Adrenal gland (tissue), 5 donors: ENCODE data around the gene SCG5.

Experiments used
- POLR2A ChIP-seq, 2 donors: fragments of 450-650 bp; IDR thresholded peaks; one replicate each; pipeline ENCODE4 v1.6.1; 2017; ENCODE audit warnings: antibody characterized with exemption in 2 of 2, mild to moderate bottlenecking in 2 of 2, moderate library complexity in 1 of 2
- TF ChIP-seq, protein P1 (sequence below), 6 experiments: fragments of 450-650 bp in 4 of 6; fragments of 200-600 bp in 2 of 6; sonication (generic) in 1 of 6; IDR thresholded peaks; 1 replicate in 5 of 6; 2 replicates in 1 of 6; pipeline versions ENCODE4 v1.5.1 to v1.8.0; 2016 to 2021; ENCODE audit warnings: antibody characterized with exemption in 6 of 6, mild to moderate bottlenecking in 2 of 6, moderate library complexity in 1 of 6
- donor health status: DM: no; HTN: no; CAD: no.

DNA sequence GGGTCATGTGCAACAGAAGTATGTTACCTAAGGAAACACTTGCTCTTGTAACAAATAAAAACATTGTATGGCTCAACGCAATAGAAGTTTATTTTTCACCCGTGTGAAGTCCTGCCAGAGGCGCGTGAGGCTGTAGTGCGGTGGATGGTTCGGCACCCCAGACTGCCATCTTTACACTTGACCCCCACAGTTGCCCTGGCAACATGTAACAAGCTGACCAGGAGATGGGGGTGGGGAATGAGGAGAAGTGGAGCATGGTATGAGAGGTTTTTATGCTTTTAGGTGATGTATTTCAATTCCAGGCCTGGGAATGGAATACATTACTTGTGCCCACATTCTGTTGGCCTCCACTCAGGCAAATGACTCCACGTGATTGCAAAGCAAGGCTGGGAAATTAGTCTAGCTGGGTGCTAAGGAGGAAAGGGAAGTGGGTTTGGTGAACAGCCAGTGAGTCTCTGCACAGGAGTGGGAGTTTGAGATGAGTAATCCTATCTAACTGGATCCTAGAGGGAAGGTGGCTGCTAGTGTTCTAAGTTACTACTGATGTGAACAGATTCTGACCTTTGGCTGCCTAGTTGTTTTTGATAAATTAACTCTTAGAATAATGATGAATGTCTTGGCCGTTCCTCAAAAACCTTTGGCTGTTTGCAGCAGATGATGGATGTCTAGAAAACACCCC lies 42.5 kb downstream of the SCG5 start:
- TF ChIP-seq, protein P1, sequence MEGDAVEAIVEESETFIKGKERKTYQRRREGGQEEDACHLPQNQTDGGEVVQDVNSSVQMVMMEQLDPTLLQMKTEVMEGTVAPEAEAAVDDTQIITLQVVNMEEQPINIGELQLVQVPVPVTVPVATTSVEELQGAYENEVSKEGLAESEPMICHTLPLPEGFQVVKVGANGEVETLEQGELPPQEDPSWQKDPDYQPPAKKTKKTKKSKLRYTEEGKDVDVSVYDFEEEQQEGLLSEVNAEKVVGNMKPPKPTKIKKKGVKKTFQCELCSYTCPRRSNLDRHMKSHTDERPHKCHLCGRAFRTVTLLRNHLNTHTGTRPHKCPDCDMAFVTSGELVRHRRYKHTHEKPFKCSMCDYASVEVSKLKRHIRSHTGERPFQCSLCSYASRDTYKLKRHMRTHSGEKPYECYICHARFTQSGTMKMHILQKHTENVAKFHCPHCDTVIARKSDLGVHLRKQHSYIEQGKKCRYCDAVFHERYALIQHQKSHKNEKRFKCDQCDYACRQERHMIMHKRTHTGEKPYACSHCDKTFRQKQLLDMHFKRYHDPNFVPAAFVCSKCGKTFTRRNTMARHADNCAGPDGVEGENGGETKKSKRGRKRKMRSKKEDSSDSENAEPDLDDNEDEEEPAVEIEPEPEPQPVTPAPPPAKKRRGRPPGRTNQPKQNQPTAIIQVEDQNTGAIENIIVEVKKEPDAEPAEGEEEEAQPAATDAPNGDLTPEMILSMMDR (IDR thresholded peaks at IDR 0.05) = no peak
- no peak for TF ChIP-seq POLR2A (IDR thresholded peaks at IDR 0.05)
